HepG2 (cell line): Measurements from ENCODE around the gene HS6ST1. TPM values are rescaled to one million over a fixed set of nuclear protein-coding genes. Genes with fewer than 3 reads are reported as not detected.

Experiments
- BRCA1 ChIP-seq: sonication (generic); formaldehyde crosslinking; IDR thresholded peaks from 2 replicates; pipeline ENCODE4 v1.4.0; 2020; ENCODE audit warnings: missing genetic modification reagents
- CBX1 ChIP-seq: IDR thresholded peaks from one replicate; pipeline ENCODE4 v1.6.1; 2016; ENCODE audit warnings: antibody characterized with exemption, low read depth
- FOXP1 ChIP-seq, 2 experiments: fragments of 450-650 bp in 1 of 2; IDR thresholded peaks; 2 replicates each; pipeline ENCODE4 v1.6.1; 2017 to 2018; ENCODE audit warnings: antibody characterized with exemption in 1 of 2
- KDM6A ChIP-seq: IDR thresholded peaks from 2 replicates; pipeline ENCODE4 v1.6.1; 2016; ENCODE audit warnings: low read depth
- MIER2 ChIP-seq: IDR thresholded peaks from 2 replicates; pipeline ENCODE4 v1.6.1; 2016; ENCODE audit warnings: missing biosample characterization, missing genetic modification reagents
- NCOA1 ChIP-seq: sonication (generic); formaldehyde crosslinking; IDR thresholded peaks from 2 replicates; pipeline ENCODE4 v1.9.0; 2021; ENCODE audit warnings: missing genetic modification reagents
- NCOA2 ChIP-seq: sonication (generic); formaldehyde crosslinking; IDR thresholded peaks from 2 replicates; pipeline ENCODE4 v1.8.0; 2022; ENCODE audit warnings: inconsistent platforms
- NCOR1 ChIP-seq: fragments of 200-600 bp; sonication (generic); IDR thresholded peaks from 2 replicates; pipeline ENCODE4 v1.7.0; 2017; ENCODE audit warnings: antibody characterized with exemption, low read length, borderline replicate concordance
- PAF1 ChIP-seq: IDR thresholded peaks from 2 replicates; pipeline ENCODE4 v1.6.1; 2016; ENCODE audit warnings: missing genetic modification reagents, missing compliant biosample characterization
- RAD21 ChIP-seq: fragments of 450-650 bp; formaldehyde crosslinking; IDR thresholded peaks from 2 replicates; pipeline ENCODE4 v1.5.0; 2020; ENCODE audit warnings: mild to moderate bottlenecking
- RFX1 ChIP-seq: fragments of 450-650 bp; IDR thresholded peaks from 2 replicates; pipeline ENCODE4 v1.6.1; 2017
- SALL2 ChIP-seq: sonication (generic); formaldehyde crosslinking; IDR thresholded peaks from 2 replicates; pipeline ENCODE4 v1.8.1; 2023; ENCODE audit warnings: mild to moderate bottlenecking, missing genetic modification reagents, inconsistent platforms
- SP140L ChIP-seq: sonication (generic); formaldehyde crosslinking; IDR thresholded peaks from 2 replicates; pipeline ENCODE4 v1.4.0; 2020; ENCODE audit warnings: missing genetic modification reagents, borderline replicate concordance
- TCF12 ChIP-seq, 2 experiments: fragments of 450-650 bp in 1 of 2; sonication (generic) in 1 of 2; formaldehyde crosslinking in 1 of 2; IDR thresholded peaks; 2 replicates each; pipeline versions ENCODE4 v1.6.1 to v1.8.0; 2017 to 2022; ENCODE audit warnings: antibody characterized with exemption in 1 of 2, mild to moderate bottlenecking in 1 of 2, missing genetic modification reagents in 1 of 2, moderate library complexity in 1 of 2
- TP53 ChIP-seq: sonication (generic); formaldehyde crosslinking; conservative IDR thresholded peaks from 2 replicates; pipeline ENCODE4 v1.4.0; 2020; ENCODE audit warnings: missing genetic modification reagents
- ZFAT ChIP-seq: sonication (generic); formaldehyde crosslinking; conservative IDR thresholded peaks from 2 replicates; pipeline ENCODE4 v1.8.1; 2023; ENCODE audit warnings: missing genetic modification reagents, inconsistent platforms
- ZFP41 ChIP-seq: sonication (generic); formaldehyde crosslinking; IDR thresholded peaks from 2 replicates; pipeline ENCODE4 v1.4.0; 2020; ENCODE audit warnings: mild to moderate bottlenecking, missing genetic modification reagents, borderline replicate concordance
- ZFY ChIP-seq: sonication (generic); formaldehyde crosslinking; IDR thresholded peaks from 2 replicates; pipeline ENCODE4 v1.4.0; 2020; ENCODE audit warnings: missing genetic modification reagents
- ZMYM2 ChIP-seq: sonication (generic); formaldehyde crosslinking; IDR thresholded peaks from 2 replicates; pipeline ENCODE4 v1.8.0; 2022; ENCODE audit warnings: mild to moderate bottlenecking, missing genetic modification reagents
- ZNF225 ChIP-seq: sonication (generic); formaldehyde crosslinking; IDR thresholded peaks from 2 replicates; pipeline ENCODE4 v1.4.0; 2020; ENCODE audit warnings: mild to moderate bottlenecking, missing genetic modification reagents
- ZNF234 ChIP-seq: sonication (generic); formaldehyde crosslinking; conservative IDR thresholded peaks from 2 replicates; pipeline ENCODE4 v1.5.1; 2020; ENCODE audit warnings: mild to moderate bottlenecking, missing genetic modification reagents
- ZSCAN30 ChIP-seq: sonication (generic); formaldehyde crosslinking; IDR thresholded peaks from 2 replicates; pipeline ENCODE4 v1.5.0; 2020; ENCODE audit warnings: mild to moderate bottlenecking, missing genetic modification reagents
- ZUFSP ChIP-seq: sonication (generic); formaldehyde crosslinking; IDR thresholded peaks from 2 replicates; pipeline ENCODE4 v1.9.0; 2021; ENCODE audit warnings: missing genetic modification reagents, mild to moderate bottlenecking, borderline replicate concordance
- polyA plus RNA-seq, 8 experiments: library from polyadenylated mRNA; depleted of rRNA in 3 of 8; stranded (reverse) in 7 of 8; unstranded in 1 of 8; fragments of >200 nt; fragmentation: Illumina TruSeq in 4 of 8; extraction: Trizol in 4 of 8; gene quantifications; 2 replicates each; pipeline versions ENCODE4 v1.2.1 to v1.2.3, GENCODE V29; 2011 to 2016; ENCODE audit warnings: low read depth in 4 of 8, missing spikeins in 1 of 8, mixed read lengths in 1 of 8; ENCODE audit not compliant: insufficient read depth in 1 of 8
- total RNA-seq, 5 experiments: library from RNA; depleted of rRNA; stranded (reverse); fragments of >200 nt; fragmentation: Illumina TruSeq; extraction: Trizol; gene quantifications; 2 replicates each; pipeline ENCODE4 v1.2.3, GENCODE V29; 2016; ENCODE audit warnings: low read depth in 1 of 5
- TF ChIP-seq, protein P1 (sequence below): sonication (generic); formaldehyde crosslinking; IDR thresholded peaks from 2 replicates; pipeline ENCODE4 v1.8.1; 2023; ENCODE audit warnings: mild to moderate bottlenecking, inconsistent platforms, moderate library complexity, missing genetic modification reagents, borderline replicate concordance
- TF ChIP-seq, protein P2 (sequence below): sonication (generic); formaldehyde crosslinking; IDR thresholded peaks from 2 replicates; pipeline ENCODE4 v1.4.0; 2020; ENCODE audit warnings: missing genetic modification reagents, mild to moderate bottlenecking, borderline replicate concordance

Gene HS6ST1
- total and polyA plus RNA-seq, 2 of the 13 experiments (the other 11 are each of a cell fraction or from before 2014, with no cell fraction given), result 34.5 to 84.6 TPM

- TF ChIP-seq SALL2 (CRISPR knock-in tag) (peak; percentile 94), NCOA2 (peak; percentile 84), ZNF234 (CRISPR knock-in tag) (no peak), ZFY (CRISPR knock-in tag) (0 out of 2 replicates have a peak, but pooled peaks have one; percentile 46), KDM6A (CRISPR knock-in tag) (peak; percentile 59), ZFAT (CRISPR knock-in tag) (no peak), NCOA1 (CRISPR knock-in tag) (no peak), SP140L (CRISPR knock-in tag) (no peak), CBX1 (no peak), FOXP1 (IDR thresholded peaks at IDR 0.05) (peak; percentile 86), FOXP1 (CRISPR knock-in tag; IDR thresholded peaks at IDR 0.05) (peak; percentile 97), ZFP41 (CRISPR knock-in tag) (peak; percentile 87; the same call in 1 of the 2 replicates), ZSCAN30 (no peak), RAD21 (peak; percentile 74), ZMYM2 (CRISPR knock-in tag) (0 out of 2 replicates have a peak, but pooled peaks have one; percentile 51), ZUFSP (CRISPR knock-in tag) (no peak), TCF12 (IDR thresholded peaks at IDR 0.05) (no peak), TCF12 (CRISPR knock-in tag; IDR thresholded peaks at IDR 0.05) (peak; percentile 70; the same call in 1 of the 2 replicates), BRCA1 (CRISPR knock-in tag) (0 out of 2 replicates have a peak, but pooled peaks have one; percentile 65), RFX1 (no peak; the same call in 1 of the 2 replicates), TP53 (CRISPR knock-in tag) (no peak), MIER2 (CRISPR knock-in tag) (0 out of 2 replicates have a peak, but pooled peaks have one; percentile 11), ZNF225 (no peak), PAF1 (CRISPR knock-in tag) (no peak), NCOR1 (no peak; the same call in 1 of the 2 replicates)
- TF ChIP-seq, protein P1, sequence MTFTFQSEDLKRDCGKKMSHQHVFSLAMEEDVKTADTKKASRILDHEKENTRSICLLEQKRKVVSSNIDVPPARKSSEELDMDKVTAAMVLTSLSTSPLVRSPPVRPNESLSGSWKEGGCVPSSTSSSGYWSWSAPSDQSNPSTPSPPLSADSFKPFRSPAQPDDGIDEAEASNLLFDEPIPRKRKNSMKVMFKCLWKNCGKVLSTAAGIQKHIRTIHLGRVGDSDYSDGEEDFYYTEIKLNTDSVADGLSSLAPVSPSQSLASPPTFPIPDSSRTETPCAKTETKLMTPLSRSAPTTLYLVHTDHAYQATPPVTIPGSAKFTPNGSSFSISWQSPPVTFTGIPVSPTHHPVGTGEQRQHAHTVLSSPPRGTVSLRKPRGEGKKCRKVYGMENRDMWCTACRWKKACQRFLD (CRISPR knock-in tag), result peak; percentile 72; the same call in 1 of the 2 replicates
- TF ChIP-seq, protein P2, sequence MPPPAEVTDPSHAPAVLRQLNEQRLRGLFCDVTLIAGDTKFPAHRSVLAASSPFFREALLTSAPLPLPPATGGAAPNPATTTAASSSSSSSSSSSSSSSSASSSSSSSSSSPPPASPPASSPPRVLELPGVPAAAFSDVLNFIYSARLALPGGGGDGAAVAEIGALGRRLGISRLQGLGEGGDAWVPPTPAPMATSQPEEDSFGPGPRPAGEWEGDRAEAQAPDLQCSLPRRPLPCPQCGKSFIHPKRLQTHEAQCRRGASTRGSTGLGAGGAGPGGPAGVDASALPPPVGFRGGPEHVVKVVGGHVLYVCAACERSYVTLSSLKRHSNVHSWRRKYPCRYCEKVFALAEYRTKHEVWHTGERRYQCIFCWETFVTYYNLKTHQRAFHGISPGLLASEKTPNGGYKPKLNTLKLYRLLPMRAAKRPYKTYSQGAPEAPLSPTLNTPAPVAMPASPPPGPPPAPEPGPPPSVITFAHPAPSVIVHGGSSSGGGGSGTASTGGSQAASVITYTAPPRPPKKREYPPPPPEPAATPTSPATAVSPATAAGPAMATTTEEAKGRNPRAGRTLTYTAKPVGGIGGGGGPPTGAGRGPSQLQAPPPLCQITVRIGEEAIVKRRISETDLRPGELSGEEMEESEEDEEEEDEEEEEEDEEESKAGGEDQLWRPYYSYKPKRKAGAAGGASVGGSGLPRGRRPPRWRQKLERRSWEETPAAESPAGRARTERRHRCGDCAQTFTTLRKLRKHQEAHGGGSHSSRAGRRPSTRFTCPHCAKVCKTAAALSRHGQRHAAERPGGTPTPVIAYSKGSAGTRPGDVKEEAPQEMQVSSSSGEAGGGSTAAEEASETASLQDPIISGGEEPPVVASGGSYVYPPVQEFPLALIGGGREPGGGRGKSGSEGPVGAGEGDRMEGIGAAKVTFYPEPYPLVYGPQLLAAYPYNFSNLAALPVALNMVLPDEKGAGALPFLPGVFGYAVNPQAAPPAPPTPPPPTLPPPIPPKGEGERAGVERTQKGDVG (CRISPR knock-in tag), result peak; percentile 96; the same call in 1 of the 2 replicates
Observed at GRCh38 chr2:128306081-128306930, 12.4 kb downstream of the HS6ST1 start (continued).
